Thoracic aorta (tissue), 2 donors: Measurements from ENCODE around the gene USH2A. TPM values are rescaled to one million over a fixed set of nuclear protein-coding genes. Genes with fewer than 3 reads are reported as not detected.

Source experiments
- ATAC-seq: fragments of 150-250 bp; one replicate; pipeline ENCODE4 v1.8.0; 2017; ENCODE audit warnings: low read depth; ENCODE audit not compliant: insufficient number of reproducible peaks, low FRiP score
- DNase-seq: peaks from one replicate; pipeline ENCODE4 v3.0.0-alpha.2; 2020; ENCODE audit warnings: low spot score
- H3K27ac ChIP-seq, 2 donors: fragments of 200-600 bp; sonication (generic); 1 replicate in 1 of 2; 2 replicates in 1 of 2; pipeline ENCODE4 v1.5.1; 2016; ENCODE audit warnings: mild to moderate bottlenecking in 2 of 2, moderate library complexity in 2 of 2
- H3K27me3 ChIP-seq: fragments of 200-600 bp; sonication (generic); replicated peaks from 2 replicates; pipeline ENCODE4 v1.6.0; 2016; ENCODE audit warnings: mild to moderate bottlenecking; ENCODE audit not compliant: insufficient read depth
- H3K36me3 ChIP-seq: fragments of 200-600 bp; sonication (generic); one replicate; pipeline ENCODE4 v1.5.1; 2016
- H3K4me1 ChIP-seq, 2 donors: fragments of 200-600 bp; sonication (generic); 1 replicate in 1 of 2; 2 replicates in 1 of 2; pipeline versions ENCODE4 v1.5.1 to v1.6.0; 2016; ENCODE audit warnings: low read depth in 2 of 2, mild to moderate bottlenecking in 1 of 2; ENCODE audit not compliant: control insufficient read depth in 1 of 2
- H3K4me3 ChIP-seq: fragments of 200-600 bp; sonication (generic); 2 replicates; pipeline ENCODE4 v1.5.1; 2016; ENCODE audit warnings: mild to moderate bottlenecking
- H3K9me3 ChIP-seq: fragments of 200-600 bp; sonication (generic); 2 replicates; pipeline ENCODE4 v1.5.1; 2016
- CTCF ChIP-seq: fragments of 200-600 bp; sonication (generic); IDR thresholded peaks from one replicate; pipeline ENCODE4 v1.5.1; 2019; ENCODE audit warnings: antibody characterized with exemption
- total RNA-seq, 2 donors: library from RNA; depleted of rRNA; stranded (reverse); fragments of >200 nt; gene quantifications; one replicate each; pipeline versions ENCODE4 v1.1.0 to v1.2.3, GENCODE V29; 2016

Gene USH2A
- total RNA-seq, 2 donors from 2014 or later = not detected

GRCh38 chr1:216140730-216141524 is 282.3 kb downstream of the USH2A start:
- no peak for TF ChIP-seq CTCF
- DNase-seq (no peak), ATAC-seq (no peak)
- H3K9me3 ChIP-seq = no peaks in the 10 kb centered on the region
- no peaks in the 10 kb centered on the region for H3K4me1 ChIP-seq
- H3K27me3 ChIP-seq = no peaks in the 10 kb centered on the region
- H3K36me3 ChIP-seq = no peaks in the 10 kb centered on the region
- no peak overlapping the region for H3K27ac ChIP-seq
- H3K4me3 ChIP-seq = no peak overlapping the region

GRCh38 chr1:216124192-216124781 is 299.0 kb downstream of the USH2A start:
- DNase-seq = no peak
- Histone ChIP-seq H3K9me3 (no peaks in the 10 kb centered on the region), H3K27ac (no peak overlapping the region), H3K36me3 (no peaks in the 10 kb centered on the region), H3K4me3 (no peak overlapping the region), H3K27me3 (no peaks in the 10 kb centered on the region), H3K4me1 (no peaks in the 10 kb centered on the region)
- no peak for TF ChIP-seq CTCF
- no peak for ATAC-seq

- H3K36me3 ChIP-seq = no peaks in the 10 kb centered on the region
- no peak for DNase-seq
Observed at GRCh38 chr1:216123446-216124191, 299.6 kb downstream of the USH2A start.

GRCh38 chr1:216119600-216119999 is 303.6 kb downstream of the USH2A start:
- H3K4me1 ChIP-seq = no peaks in the 10 kb centered on the region
- no peak overlapping the region for H3K27ac ChIP-seq
- no peak overlapping the region for H3K4me3 ChIP-seq
- TF ChIP-seq CTCF = no peak
- DNase-seq = no peak
- H3K36me3 ChIP-seq = no peaks in the 10 kb centered on the region
- ATAC-seq = no peak
- no peaks in the 10 kb centered on the region for H3K27me3 ChIP-seq
- no peaks in the 10 kb centered on the region for H3K9me3 ChIP-seq

More at GRCh38 chr1:216123446-216124191, 299.6 kb downstream of the USH2A start:
- Histone ChIP-seq H3K4me1 (no peaks in the 10 kb centered on the region), H3K27ac (no peak overlapping the region), H3K4me3 (no peak overlapping the region), H3K9me3 (no peaks in the 10 kb centered on the region), H3K27me3 (no peaks in the 10 kb centered on the region)
- no peak for ATAC-seq
- TF ChIP-seq CTCF = no peak

GRCh38 chr1:216114180-216114579 is 309.1 kb downstream of the USH2A start:
- no peaks in the 10 kb centered on the region for H3K27me3 ChIP-seq
- H3K9me3 ChIP-seq = no peaks in the 10 kb centered on the region
- no peaks in the 10 kb centered on the region for H3K36me3 ChIP-seq
- H3K4me3 ChIP-seq = no peak overlapping the region
- no peaks in the 10 kb centered on the region for H3K4me1 ChIP-seq
- no peak overlapping the region for H3K27ac ChIP-seq
- DNase-seq (no peak), ATAC-seq (no peak)
- TF ChIP-seq CTCF = no peak
